Measurements from ENCODE around the gene RABGAP1L. TPM values are rescaled to one million over a fixed set of nuclear protein-coding genes. Genes with fewer than 3 reads are reported as not detected.
"Not testable (repeated sequence)": the region's sequence is repeated elsewhere in the genome, so short reads cannot be mapped to it uniquely, and the experiment has no call there.

The RABGAP1L gene
- total RNA-seq, 2 experiments from 2014 or later, result 59.8 to 67.6 TPM

GRCh38 chr1:174118751-174119150 lies 40.6 kb upstream of the RABGAP1L start:
- ChIA-PET CTCF (interaction anchor here (0.6 kb wide), 1 partner anchor 25 kb away, joined by 3 read pairs; no protein-coding TSS in a partner anchor), POLR2A (no interaction called here)
- TF ChIP-seq CTCF (IDR thresholded peaks at IDR 0.05), result no peak
- H3K27ac ChIP-seq (ENCODE audit: low read depth in 1 of 2, low read length in 2 of 2), result no peak overlapping the region
- Mint-ChIP-seq H3K27me3 (no peaks in the 10 kb centered on the region), H3K27ac (no peak overlapping the region), H3K36me3 (ENCODE audit: low read depth) (peaks cover 5% of the 10 kb centered on the region), H3K4me3 (no peak overlapping the region), H3K4me1 (ENCODE audit: low read depth) (no peaks in the 10 kb centered on the region), H3K9me3 (peaks cover 6% of the 10 kb centered on the region)
- H3K36me3 ChIP-seq (ENCODE audit: insufficient read depth, low read length), result no peaks in the 10 kb centered on the region
- DNase-seq (no peak), ATAC-seq (ENCODE audit: poor library complexity) (no peak)
- intact Hi-C loops (cut with DNase I, micrococcal nuclease), result no loop called here
- H3K9me3 ChIP-seq (ENCODE audit: control insufficient read depth in 1 of 2, insufficient read depth in 1 of 2, low read length in 2 of 2), result no peaks in the 10 kb centered on the region
- H3K27me3 ChIP-seq (ENCODE audit: control insufficient read depth in 1 of 2, insufficient read depth in 2 of 2, low read length in 2 of 2), result no peaks in the 10 kb centered on the region
- H3K4me1 ChIP-seq (ENCODE audit: insufficient read depth, low read length), result no peaks in the 10 kb centered on the region
- H3K4me3 ChIP-seq (ENCODE audit: low read length), result no peak overlapping the region

GRCh38 chr1:174122318-174122717 lies 37.0 kb upstream of the RABGAP1L start:
- DNase-seq; POLR2A ChIA-PET; H3K9me3 ChIP-seq (ENCODE audit: control insufficient read depth in 1 of 2, insufficient read depth in 1 of 2, low read length in 2 of 2); H3K27ac Mint-ChIP-seq; ATAC-seq (ENCODE audit: poor library complexity); H3K4me3 Mint-ChIP-seq; H3K27me3 ChIP-seq (ENCODE audit: control insufficient read depth in 1 of 2, insufficient read depth in 2 of 2, low read length in 2 of 2); H3K9me3 Mint-ChIP-seq; H3K36me3 Mint-ChIP-seq (ENCODE audit: low read depth); CTCF ChIA-PET; H3K4me1 Mint-ChIP-seq (ENCODE audit: low read depth); H3K4me3 ChIP-seq (ENCODE audit: low read length); H3K4me1 ChIP-seq (ENCODE audit: insufficient read depth, low read length); H3K27ac ChIP-seq (ENCODE audit: low read depth in 1 of 2, low read length in 2 of 2); H3K27me3 Mint-ChIP-seq; intact Hi-C loops (cut with DNase I, micrococcal nuclease); H3K36me3 ChIP-seq (ENCODE audit: insufficient read depth, low read length): not testable (repeated sequence)

GRCh38 chr1:174123843-174124242 lies 35.5 kb upstream of the RABGAP1L start:
- POLR2A ChIA-PET, result no interaction called here

GRCh38 chr1:174127176-174127575 lies 32.1 kb upstream of the RABGAP1L start:
- H3K4me3 Mint-ChIP-seq; H3K27me3 ChIP-seq (ENCODE audit: control insufficient read depth in 1 of 2, insufficient read depth in 2 of 2, low read length in 2 of 2); H3K36me3 ChIP-seq (ENCODE audit: insufficient read depth, low read length); H3K4me3 ChIP-seq (ENCODE audit: low read length); H3K27ac Mint-ChIP-seq; CTCF ChIA-PET; H3K4me1 Mint-ChIP-seq (ENCODE audit: low read depth); ATAC-seq (ENCODE audit: poor library complexity); H3K27ac ChIP-seq (ENCODE audit: low read depth in 1 of 2, low read length in 2 of 2); POLR2A ChIA-PET; H3K36me3 Mint-ChIP-seq (ENCODE audit: low read depth); H3K4me1 ChIP-seq (ENCODE audit: insufficient read depth, low read length); DNase-seq; H3K27me3 Mint-ChIP-seq; intact Hi-C loops (cut with DNase I, micrococcal nuclease): not testable (repeated sequence)
- peaks cover 19% of the 10 kb centered on the region for H3K9me3 Mint-ChIP-seq
- H3K9me3 ChIP-seq (ENCODE audit: control insufficient read depth in 1 of 2, insufficient read depth in 1 of 2, low read length in 2 of 2), result peaks cover 0 to 17% of the 10 kb centered on the region in 2 experiments

More at GRCh38 chr1:174123843-174124242, 35.5 kb upstream of the RABGAP1L start:
- peaks cover 9% of the 10 kb centered on the region for H3K9me3 Mint-ChIP-seq
- peaks cover 0 to 8% of the 10 kb centered on the region in 2 experiments for H3K9me3 ChIP-seq (ENCODE audit: control insufficient read depth in 1 of 2, insufficient read depth in 1 of 2, low read length in 2 of 2)
- H3K27ac ChIP-seq (ENCODE audit: low read depth in 1 of 2, low read length in 2 of 2), result no peak overlapping the region
- H3K27me3 Mint-ChIP-seq, result no peaks in the 10 kb centered on the region
- H3K4me1 Mint-ChIP-seq (ENCODE audit: low read depth), result no peaks in the 10 kb centered on the region
- no peak overlapping the region for H3K4me3 ChIP-seq (ENCODE audit: low read length)
- H3K36me3 Mint-ChIP-seq (ENCODE audit: low read depth), result peaks cover 5% of the 10 kb centered on the region
- no peaks in the 10 kb centered on the region for H3K36me3 ChIP-seq (ENCODE audit: insufficient read depth, low read length)
- no peak overlapping the region for H3K27ac Mint-ChIP-seq
- no peaks in the 10 kb centered on the region for H3K4me1 ChIP-seq (ENCODE audit: insufficient read depth, low read length)
- no peak for ATAC-seq (ENCODE audit: poor library complexity)
- no peak for DNase-seq
- H3K27me3 ChIP-seq (ENCODE audit: control insufficient read depth in 1 of 2, insufficient read depth in 2 of 2, low read length in 2 of 2), result no peaks in the 10 kb centered on the region
- no peak for TF ChIP-seq CTCF (IDR thresholded peaks at IDR 0.05)
- intact Hi-C loops (cut with DNase I, micrococcal nuclease), result no loop called here
- no peak overlapping the region for H3K4me3 Mint-ChIP-seq
- CTCF ChIA-PET, result no interaction called here

Measured in CD4-positive, alpha-beta T cell (primary cell).